GM18517 (cell line): ENCODE results near the gene BCR.
"Not testable (repeated sequence)": the region's sequence is repeated elsewhere in the genome, so short reads cannot be mapped to it uniquely, and the experiment has no call there.

Source experiments
- ATAC-seq: cut with Tn5 transposase; IDR thresholded peaks from one replicate; pipeline ENCODE4 v1.9.1; 2021; ENCODE audit warnings: mild to moderate bottlenecking, moderate library complexity; ENCODE audit not compliant: unreplicated experiment

BCR gene

GRCh38 chr22:23309261-23309660 lies 129.0 kb downstream of the BCR start:
- ATAC-seq: not testable (repeated sequence)

DNA sequence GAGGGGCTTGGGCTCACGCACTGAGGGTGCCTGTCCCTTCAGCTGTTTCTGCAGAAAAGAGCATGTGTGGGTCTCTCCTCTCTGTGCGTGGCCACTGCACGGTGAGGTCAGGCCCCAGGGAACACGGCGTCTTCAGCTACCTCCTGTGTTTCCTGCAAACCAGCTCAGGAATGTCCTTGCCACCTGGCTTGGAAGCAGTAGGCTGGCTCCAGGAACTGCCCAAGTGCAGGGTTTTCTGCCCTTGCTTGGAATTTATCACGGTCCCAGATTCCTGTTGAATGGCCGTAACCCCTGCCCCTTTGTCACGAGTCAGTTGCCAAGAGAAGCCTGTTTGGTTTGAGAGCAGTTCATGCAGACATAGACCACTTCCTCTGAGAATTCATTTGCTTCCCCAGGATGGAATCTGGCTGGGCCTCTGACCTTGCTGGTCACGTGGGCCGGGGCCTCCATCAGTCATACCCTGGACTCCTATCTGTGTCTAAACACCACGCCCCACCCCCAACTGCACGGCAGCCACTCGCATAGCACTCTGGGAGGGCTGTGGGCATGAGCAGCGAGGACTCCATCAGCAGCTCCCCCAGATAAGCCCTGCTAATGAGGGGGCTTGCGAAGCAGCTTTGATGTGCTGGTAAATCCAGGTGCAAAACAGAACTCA lies 130.3 kb downstream of the BCR start:
- ATAC-seq: not testable (repeated sequence)

GRCh38 chr22:23311635-23312420 lies 131.5 kb downstream of the BCR start:
- not testable (repeated sequence) for ATAC-seq

DNA sequence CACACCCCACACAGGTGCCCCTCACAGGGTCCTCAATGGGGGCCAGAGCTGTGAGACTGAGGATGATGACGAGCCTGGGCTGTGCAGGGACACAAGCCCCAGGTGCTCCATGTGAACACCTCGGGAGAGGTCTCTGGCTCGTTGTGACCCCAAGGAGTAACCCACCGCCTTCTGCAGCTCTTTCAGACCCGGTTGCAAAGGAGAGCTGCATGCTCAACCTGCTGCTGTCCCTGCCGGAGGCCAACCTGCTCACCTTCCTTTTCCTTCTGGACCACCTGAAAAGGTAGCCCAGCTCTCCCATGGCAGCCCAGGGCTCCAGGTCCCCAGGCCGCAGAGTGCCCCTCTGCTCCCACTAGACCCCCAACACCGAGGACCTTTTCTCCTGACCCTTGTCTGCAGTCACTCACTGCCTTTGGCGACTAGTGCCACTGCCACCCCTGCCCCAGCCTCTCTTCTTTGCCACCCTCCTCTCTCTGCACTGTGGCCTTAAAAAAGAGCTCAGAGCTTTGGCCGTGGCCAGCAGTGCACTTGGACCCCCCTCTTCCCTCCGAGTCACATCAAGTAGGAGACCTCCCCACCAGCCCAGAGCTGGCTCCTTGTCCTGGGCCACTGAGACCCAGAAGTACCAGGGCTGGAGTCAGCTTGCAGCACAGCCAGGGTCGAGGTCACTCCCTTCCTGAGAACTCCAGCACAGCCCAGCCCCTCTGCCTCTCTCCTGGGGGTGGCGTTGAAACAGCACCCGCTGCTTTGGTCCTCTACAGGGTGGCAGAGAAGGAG lies 133.7 kb downstream of the BCR start:
- ATAC-seq: no peak

DNA sequence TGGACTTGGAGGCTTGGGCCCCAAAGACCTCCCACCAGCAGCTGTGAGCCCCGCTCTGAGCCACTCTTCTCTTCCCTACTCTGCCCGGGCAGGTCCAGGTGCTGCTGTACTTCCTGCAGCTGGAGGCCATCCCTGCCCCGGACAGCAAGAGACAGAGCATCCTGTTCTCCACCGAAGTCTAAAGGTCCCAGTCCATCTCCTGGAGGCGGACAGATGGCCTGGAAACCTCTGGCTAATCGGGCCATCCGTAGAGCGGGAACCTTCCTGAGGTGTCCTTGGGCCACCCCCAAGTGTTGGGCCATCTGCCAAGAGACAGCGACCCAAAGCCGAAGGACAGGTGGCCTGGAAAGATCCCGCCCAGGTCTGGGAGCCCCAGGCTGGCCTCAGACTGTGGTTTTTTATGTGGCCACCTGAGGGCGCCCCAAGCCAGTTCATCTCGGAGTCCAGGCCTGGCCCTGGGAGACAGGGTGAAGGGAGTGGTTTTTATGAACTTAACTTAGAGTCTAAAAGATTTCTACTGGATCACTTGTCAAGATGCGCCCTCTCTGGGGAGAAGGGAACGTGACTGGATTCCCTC lies 135.1 kb downstream of the BCR start:
- no peak for ATAC-seq

GRCh38 chr22:23316596-23316995 lies 136.3 kb downstream of the BCR start:
- not testable (repeated sequence) for ATAC-seq

DNA sequence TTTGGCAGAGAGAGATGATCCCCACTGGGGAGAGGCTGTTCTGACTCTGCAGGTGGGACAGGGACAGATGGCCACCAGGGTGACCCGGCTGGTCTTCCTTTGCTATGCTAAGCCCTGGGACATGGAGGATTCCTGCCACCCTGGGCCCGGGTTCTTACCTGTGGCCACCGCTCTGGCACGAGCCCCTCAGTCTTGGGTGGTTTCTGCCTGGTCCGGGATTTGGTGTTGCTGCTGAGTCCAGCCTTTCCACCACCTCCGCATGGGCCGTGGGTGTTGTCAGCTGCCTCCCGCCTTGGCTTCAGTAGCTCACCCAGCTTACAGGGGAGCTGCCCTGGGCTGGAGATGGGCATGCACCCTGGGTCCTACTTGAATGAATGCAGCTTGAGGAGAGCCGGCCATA lies 138.0 kb downstream of the BCR start:
- ATAC-seq: not testable (repeated sequence)

DNA sequence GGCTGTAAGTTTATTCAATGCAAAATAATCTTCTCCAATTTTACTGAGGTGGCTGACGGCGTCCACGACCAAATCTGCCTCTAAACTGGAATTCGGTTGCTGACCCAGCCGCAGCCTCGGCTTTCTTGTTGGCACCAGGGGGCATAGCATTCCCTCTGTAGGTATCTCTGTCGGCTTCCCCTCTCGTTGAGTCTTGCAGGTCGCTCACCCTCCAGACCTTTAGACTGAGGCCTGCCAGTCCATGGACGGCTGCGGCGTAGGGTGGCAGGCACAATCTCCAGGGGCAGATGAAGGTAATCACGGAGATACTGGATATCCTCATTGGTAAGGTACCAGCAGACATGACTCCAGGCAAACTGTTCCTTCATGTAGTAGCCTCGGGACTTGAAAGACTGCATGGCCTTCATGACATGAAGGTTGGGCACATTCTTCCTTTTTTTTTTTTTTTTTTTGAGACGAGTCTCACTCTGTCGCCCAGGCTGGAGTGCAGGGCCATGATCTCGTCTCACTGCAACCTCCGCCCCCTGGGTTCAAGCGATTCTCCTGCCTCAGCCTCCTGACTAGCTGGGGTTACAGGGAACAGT lies 142.3 kb downstream of the BCR start:
- ATAC-seq: not testable (repeated sequence)

GRCh38 chr22:23323960-23324688 lies 143.8 kb downstream of the BCR start:
- not testable (repeated sequence) for ATAC-seq

- no peak for ATAC-seq
Observed at GRCh38 chr22:23325183-23325582, 144.9 kb downstream of the BCR start.

- not testable (repeated sequence) for ATAC-seq
Observed at GRCh38 chr22:23333822-23334221, 153.5 kb downstream of the BCR start.

DNA sequence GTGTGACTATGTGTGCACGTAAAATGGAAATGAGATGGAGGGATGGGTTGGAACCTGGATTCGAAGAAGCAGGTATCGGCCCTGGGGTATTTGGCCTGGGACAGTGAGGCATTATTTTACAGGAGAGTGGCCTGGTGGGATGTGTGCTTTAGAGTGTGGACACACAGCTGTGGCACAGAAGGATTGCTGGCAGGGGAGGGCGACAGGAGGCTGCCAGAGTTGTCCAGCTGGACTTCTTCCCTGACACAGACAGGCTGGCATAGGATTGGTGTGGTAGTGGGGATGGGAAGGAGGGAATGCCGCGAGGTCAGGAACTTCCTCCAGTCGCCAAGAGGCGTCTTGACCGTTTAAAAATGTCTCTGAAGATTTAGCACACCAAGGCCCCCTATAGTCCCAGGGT lies 157.4 kb downstream of the BCR start:
- ATAC-seq: not testable (repeated sequence)

GRCh38 chr22:23341942-23342695 lies 161.8 kb downstream of the BCR start:
- ATAC-seq: not testable (repeated sequence)

GRCh38 chr22:23351321-23351720 lies 171.0 kb downstream of the BCR start:
- no peak for ATAC-seq

GRCh38 chr22:23353004-23353403 lies 172.7 kb downstream of the BCR start:
- ATAC-seq: no peak

DNA sequence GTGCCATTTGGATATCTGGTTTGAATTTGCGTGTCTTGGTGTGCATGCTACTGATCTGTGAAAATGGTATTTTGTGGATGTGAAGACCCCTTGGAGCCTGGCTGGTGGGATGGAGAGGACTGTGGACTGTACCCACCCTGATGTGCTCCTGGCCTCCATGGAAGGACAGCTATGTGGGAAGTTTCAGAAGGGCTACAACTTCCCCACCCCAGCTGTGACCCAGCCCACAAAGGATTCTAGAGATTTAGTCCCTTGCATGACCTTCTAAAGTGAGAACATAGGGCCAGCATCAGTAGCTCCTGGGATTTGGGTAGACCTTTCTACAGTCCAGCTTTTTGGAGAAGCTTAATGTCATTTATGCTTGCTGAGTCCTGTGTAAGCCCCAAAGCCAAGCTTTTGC lies 173.4 kb downstream of the BCR start:
- ATAC-seq: no peak

DNA sequence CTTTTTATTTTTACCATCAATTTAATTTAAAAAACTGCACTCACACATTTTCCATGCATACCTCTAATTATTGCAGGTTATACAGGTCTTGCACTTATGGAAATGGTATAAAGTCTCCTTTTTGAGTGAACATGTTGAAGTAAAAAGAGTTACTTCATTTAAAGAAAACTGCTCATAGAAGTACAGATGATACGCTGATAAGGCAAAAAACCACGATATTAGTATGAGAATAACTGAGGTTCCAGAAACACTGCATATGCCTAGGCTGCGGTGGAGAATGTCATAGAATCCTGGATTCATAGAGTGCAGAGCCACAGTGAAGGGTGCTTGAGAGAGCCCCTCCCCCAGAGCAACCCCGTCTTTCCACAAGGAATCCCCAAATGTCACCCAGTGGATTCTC lies 175.8 kb downstream of the BCR start:
- ATAC-seq: no peak

DNA sequence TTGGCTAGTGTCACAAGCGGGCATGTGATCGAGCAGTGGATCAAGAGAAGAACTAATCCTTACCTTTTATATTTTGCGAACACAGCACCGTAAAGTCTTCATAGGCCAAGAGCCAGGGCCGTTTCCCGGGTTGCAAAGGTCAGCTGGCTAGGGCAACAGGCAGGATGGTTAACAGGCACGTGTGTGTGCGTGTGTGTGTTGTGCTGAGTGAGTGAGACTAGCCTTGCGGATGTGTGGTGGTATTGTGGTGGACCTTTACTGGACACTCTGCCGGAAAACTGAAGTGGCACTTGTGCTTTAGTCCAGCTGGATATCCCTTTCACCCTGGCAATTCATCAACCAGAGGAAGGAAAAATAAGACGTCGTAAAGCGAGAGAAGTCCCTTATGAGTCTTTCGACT lies 176.7 kb downstream of the BCR start:
- ATAC-seq: no peak

DNA sequence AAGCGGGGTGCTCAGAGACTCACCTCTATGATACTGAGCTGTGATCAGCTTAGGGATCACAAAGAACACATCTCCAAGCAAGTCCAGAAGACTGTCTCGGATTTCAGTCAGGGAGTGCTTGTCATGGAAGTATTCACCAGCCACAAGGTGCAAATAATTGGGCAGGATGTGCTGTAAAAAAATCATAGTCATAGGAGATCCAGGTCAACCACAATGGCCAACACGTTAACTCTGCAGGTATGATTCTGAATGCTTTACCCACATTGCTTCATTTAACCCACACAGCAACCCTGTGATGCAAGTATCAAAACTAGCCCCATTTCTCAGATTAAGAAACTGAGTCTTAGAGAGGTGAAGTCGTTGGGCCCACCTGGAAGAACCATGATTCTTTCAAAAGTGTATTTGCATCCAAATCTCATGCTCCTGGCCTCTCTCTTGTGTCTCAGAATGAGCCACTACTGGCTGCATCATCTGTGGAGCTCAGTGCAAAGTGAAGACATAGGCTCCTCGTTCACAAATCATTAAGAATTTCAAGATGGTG lies 179.3 kb downstream of the BCR start:
- no peak for ATAC-seq
